LNCAP (cell line): ENCODE results near the gene GNAO1.

ENCODE experiments used
- TF ChIP-seq, protein P1 (sequence below): fragments of 450-650 bp; IDR thresholded peaks from 2 replicates; pipeline ENCODE4 v1.5.1; 2017; ENCODE audit warnings: mild to moderate bottlenecking

Gene GNAO1

GRCh38 chr16:56400458-56400857 is 209.2 kb downstream of the GNAO1 start:
- TF ChIP-seq, protein P1, sequence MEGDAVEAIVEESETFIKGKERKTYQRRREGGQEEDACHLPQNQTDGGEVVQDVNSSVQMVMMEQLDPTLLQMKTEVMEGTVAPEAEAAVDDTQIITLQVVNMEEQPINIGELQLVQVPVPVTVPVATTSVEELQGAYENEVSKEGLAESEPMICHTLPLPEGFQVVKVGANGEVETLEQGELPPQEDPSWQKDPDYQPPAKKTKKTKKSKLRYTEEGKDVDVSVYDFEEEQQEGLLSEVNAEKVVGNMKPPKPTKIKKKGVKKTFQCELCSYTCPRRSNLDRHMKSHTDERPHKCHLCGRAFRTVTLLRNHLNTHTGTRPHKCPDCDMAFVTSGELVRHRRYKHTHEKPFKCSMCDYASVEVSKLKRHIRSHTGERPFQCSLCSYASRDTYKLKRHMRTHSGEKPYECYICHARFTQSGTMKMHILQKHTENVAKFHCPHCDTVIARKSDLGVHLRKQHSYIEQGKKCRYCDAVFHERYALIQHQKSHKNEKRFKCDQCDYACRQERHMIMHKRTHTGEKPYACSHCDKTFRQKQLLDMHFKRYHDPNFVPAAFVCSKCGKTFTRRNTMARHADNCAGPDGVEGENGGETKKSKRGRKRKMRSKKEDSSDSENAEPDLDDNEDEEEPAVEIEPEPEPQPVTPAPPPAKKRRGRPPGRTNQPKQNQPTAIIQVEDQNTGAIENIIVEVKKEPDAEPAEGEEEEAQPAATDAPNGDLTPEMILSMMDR: no peak

DNA sequence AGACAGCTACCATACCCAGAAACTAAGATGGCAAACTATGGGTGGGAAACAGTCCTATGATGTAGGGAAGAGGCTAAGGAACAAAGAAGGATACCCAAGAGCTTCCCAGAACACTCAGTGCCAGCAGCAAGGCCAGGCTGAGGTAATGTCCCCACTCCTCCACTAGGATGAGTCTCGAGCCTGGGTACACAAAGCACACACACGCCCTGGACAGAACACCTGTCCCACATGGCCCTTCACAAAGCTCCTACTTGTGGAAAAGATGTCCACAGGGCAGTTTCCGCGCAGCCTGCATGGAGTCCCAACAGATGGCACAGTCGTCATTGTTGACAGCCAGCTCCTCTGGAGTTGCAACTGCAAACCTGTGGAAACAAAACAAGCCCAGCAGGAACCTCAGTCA is 210.2 kb downstream of the GNAO1 start:
- TF ChIP-seq, protein P1: no peak

GRCh38 chr16:56405977-56406672 is 214.8 kb downstream of the GNAO1 start:
- TF ChIP-seq, protein P1: no peak
